Measurements from ENCODE around the gene TASP1. TPM values are rescaled to one million over a fixed set of nuclear protein-coding genes. Genes with fewer than 3 reads are reported as not detected.
A peak's percentile ranks its signal among the peaks of the same experiment; 100 is the strongest.
"Not testable (repeated sequence)": the region's sequence is repeated elsewhere in the genome, so short reads cannot be mapped to it uniquely, and the experiment has no call there.

The TASP1 gene
- total RNA-seq, 4 donors from 2014 or later = 14.3 to 17.1 (median 15.6) TPM

DNA sequence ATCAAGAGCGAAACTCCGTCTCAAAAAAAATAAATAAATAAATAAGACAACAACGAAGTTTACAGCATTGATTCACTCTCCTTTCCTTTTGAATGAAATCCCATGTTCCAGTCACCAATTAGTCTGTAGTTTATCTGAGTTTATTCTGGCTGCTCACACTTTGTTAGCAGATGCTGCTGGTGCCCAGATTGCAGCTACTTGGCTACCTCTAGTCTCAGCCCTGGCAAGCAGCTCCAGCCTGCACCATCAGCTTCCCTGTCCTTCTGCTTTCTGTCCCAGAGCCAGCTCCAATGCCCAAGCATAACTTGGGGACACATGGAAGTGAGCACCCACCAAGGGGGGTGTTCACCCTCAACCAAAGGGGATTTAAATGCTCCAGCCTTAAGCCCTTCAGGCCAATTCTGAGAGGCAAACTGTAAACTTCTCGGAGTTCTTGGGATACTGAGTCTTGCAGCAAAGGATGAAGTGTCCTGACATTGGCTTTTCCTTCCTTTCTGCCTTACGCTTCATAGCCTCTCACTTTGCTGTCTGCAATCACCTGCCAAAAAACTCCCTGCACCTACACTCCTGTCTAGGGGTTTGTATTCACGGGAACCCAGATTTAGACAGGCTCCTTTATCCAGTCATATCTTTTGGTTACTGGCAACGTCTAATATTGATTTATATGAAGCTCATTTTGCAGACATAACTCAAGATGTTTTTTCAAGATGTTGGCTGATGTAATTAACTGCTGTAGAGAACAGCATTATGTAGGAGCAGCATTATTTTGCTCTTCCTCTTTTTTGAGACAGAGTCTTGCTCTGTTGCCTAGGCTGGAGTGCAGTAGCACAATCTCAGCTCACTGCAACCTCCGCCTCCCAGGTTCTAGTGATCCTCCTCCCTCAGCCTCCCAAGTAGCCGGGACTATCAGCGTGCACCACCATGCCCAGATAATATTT is 9.8 kb upstream of the TASP1 start:
- no peak for DNase-seq (ENCODE audit: low spot score in 2 of 2)
- Histone ChIP-seq H3K9me3 (no peaks in the 10 kb centered on the region), H3K4me1 (peaks cover 0 to 19% (median 0%) of the 10 kb centered on the region in 4 donors), H3K36me3 (no peaks in the 10 kb centered on the region), H3K27me3 (peaks cover 0 to 8% of the 10 kb centered on the region in 2 donors), H3K4me3 (no peak overlapping the region), H3K27ac (no peak overlapping the region)
- TF ChIP-seq EP300 (IDR thresholded peaks at IDR 0.05) (no peak), POLR2A (IDR thresholded peaks at IDR 0.05) (no peak), CTCF (IDR thresholded peaks at IDR 0.05) (no peak)
- WGBS, 2 donors = 79 to 81% methylated on average over 10 of the region's 10 CpGs

DNA sequence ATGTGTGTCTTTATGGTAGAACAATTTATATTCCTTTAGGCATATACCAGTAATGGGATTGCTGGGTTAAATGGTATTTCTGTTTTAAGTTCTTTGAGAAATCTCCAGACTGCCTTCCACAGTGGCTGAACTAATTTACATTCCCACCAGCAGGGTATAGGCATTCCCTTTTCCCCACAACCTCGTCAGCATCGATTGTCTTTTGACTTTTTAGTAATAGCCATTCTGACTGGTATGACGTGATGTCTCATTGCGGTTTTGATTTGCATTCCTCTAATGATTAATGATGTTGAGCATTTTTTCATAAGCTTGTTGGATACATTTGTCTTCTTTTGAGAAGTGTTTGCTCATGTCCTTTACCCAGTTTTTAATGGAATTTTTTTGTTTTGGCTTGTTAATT is 5.3 kb upstream of the TASP1 start:
- Histone ChIP-seq H3K4me1 (peaks cover 0 to 9% (median 0%) of the 10 kb centered on the region in 4 donors), H3K27me3 (peaks cover 0 to 8% of the 10 kb centered on the region in 2 donors), H3K36me3 (no peaks in the 10 kb centered on the region), H3K27ac (no peak overlapping the region), H3K9me3 (no peaks in the 10 kb centered on the region), H3K4me3 (no peak overlapping the region)
- no peak for DNase-seq (ENCODE audit: low spot score in 2 of 2)
- WGBS, 2 donors = 62 to 79% methylated on average over 4 of the region's 4 CpGs
- TF ChIP-seq CTCF (IDR thresholded peaks at IDR 0.05) = no peak
- no peak for TF ChIP-seq EP300 (IDR thresholded peaks at IDR 0.05)
- no peak for TF ChIP-seq POLR2A (IDR thresholded peaks at IDR 0.05)

DNA sequence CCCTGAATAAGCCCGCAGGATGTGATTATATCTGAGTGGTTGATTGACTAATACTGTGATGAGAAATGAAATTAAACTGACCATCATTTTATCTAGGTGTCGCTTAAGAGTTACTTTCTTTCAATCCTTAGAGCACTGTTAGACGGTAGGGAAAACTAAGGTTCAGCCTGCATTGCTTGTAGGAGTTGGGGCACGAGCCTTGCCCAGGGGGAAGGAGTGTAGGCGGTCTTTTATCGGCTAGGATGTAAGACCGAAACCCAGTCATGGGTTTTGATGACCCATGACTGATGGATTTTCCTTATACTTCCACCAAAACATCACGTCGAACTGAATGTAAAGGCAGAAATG is 392 bp upstream of the TASP1 start:
- WGBS, 2 donors = 7 to 11% methylated on average over 9 of the region's 9 CpGs
- Histone ChIP-seq H3K27me3 (no peaks in the 10 kb centered on the region), H3K4me1 (peaks cover 0 to 12% (median 6%) of the 10 kb centered on the region in 4 donors), H3K36me3 (no peaks in the 10 kb centered on the region), H3K4me3 (peak overlapping the region; percentile 68 to 85 (median 84)), H3K27ac (peak overlapping the region in 2 of 4 donors; percentile 83 to 88), H3K9me3 (no peaks in the 10 kb centered on the region)
- DNase-seq (ENCODE audit: low spot score in 2 of 2) = no peak
- TF ChIP-seq EP300 (IDR thresholded peaks at IDR 0.05) = no peak
- TF ChIP-seq CTCF (IDR thresholded peaks at IDR 0.05) = no peak
- TF ChIP-seq POLR2A (IDR thresholded peaks at IDR 0.05) = no peak

DNA sequence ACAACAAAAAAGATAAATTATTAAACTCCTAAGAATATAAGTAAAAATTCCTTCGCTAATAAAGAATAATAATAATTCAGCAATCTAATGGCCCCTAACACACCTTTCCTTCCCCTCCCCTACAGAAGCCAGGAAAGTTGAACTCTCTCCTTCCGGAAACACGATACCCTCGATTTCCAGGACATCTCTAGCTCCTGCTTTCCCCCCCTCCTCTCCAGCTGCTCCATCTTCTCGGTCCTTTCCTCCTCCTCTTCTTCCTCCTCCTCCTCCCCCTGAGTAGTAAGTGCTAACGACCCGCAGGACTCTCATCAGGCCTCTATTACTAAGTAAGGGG is 603 bp downstream of the TASP1 start:
- Histone ChIP-seq H3K27me3 (no peaks in the 10 kb centered on the region), H3K4me1 (peaks cover 0 to 12% (median 6%) of the 10 kb centered on the region in 4 donors), H3K4me3 (peak overlapping the region; percentile 68 to 85 (median 84)), H3K36me3 (no peaks in the 10 kb centered on the region), H3K9me3 (no peaks in the 10 kb centered on the region), H3K27ac (peak overlapping the region; percentile 60 to 88 (median 81))
- TF ChIP-seq POLR2A (IDR thresholded peaks at IDR 0.05) (no peak), EP300 (IDR thresholded peaks at IDR 0.05) (no peak), CTCF (IDR thresholded peaks at IDR 0.05) (no peak)
- WGBS, 2 donors = 1% methylated on average over 7 of the region's 7 CpGs
- no peak for DNase-seq (ENCODE audit: low spot score in 2 of 2)

DNA sequence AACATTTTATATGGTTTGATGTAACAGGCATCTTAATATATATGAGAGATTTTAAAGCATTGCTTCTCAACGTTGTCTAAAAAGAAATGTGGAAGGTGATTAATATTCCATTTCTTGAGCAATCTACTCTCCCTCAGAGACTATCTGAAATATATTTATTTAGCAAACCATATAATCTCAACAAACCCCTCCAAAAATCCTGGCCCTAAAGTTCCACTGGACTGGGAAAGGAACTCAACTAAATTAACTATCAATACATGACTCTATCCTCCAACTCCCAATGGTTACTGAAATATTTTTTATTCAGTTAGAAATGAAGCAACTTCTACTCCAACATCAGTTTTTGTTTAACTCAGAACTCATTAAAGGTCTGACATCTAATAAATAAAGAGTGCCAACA is 6.3 kb downstream of the TASP1 start:
- TF ChIP-seq CTCF (IDR thresholded peaks at IDR 0.05) = no peak
- no peak for TF ChIP-seq EP300 (IDR thresholded peaks at IDR 0.05)
- no peak for TF ChIP-seq POLR2A (IDR thresholded peaks at IDR 0.05)
- H3K4me3 ChIP-seq = no peak overlapping the region
- DNase-seq (ENCODE audit: low spot score in 2 of 2) = no peak
- 60 to 73% methylated on average over 1 of the region's 1 CpG for WGBS, 2 donors
- no peaks in the 10 kb centered on the region for H3K9me3 ChIP-seq
- peaks cover 0 to 3% (median 1%) of the 10 kb centered on the region in 4 donors for H3K4me1 ChIP-seq
- H3K27ac ChIP-seq = no peak overlapping the region
- peaks cover 0 to 20% (median 0%) of the 10 kb centered on the region in 3 donors for H3K36me3 ChIP-seq
- H3K27me3 ChIP-seq = no peaks in the 10 kb centered on the region

GRCh38 chr20:13627525-13627924 is 11.2 kb downstream of the TASP1 start:
- not testable (repeated sequence) for H3K9me3 ChIP-seq; H3K4me1 ChIP-seq; H3K4me3 ChIP-seq; DNase-seq (ENCODE audit: low spot score in 2 of 2); H3K27ac ChIP-seq; H3K27me3 ChIP-seq
- 87 to 90% methylated on average over 3 of the region's 3 CpGs for WGBS, 2 donors
- H3K36me3 ChIP-seq = peaks cover 0 to 25% (median 0%) of the 10 kb centered on the region in 3 donors

Measured in tibial nerve (tissue), 4 donors.